GM23338 (cell line): Measurements from ENCODE around the gene RAP2B. TPM values are rescaled to one million over a fixed set of nuclear protein-coding genes. Genes with fewer than 3 reads are reported as not detected.

Experiments
- ATAC-seq: fragments of 200-7000 bp; cut with Tn5 transposase; 3 replicates; pipeline ENCODE4 v1.9.1; 2020
- DNase-seq: peaks from one replicate; pipeline ENCODE4 v3.0.0-alpha.2; 2015; ENCODE audit warnings: low spot score
- H2AFZ ChIP-seq: fragments of 200-600 bp; sonication (generic); 2 replicates; pipeline ENCODE4 v1.8.0; 2016; ENCODE audit warnings: antibody characterized with exemption, mild to moderate bottlenecking, moderate library complexity
- H3F3A ChIP-seq: fragments of 200-600 bp; sonication (generic); replicated peaks from 2 replicates; pipeline ENCODE4 v1.8.0; 2017; ENCODE audit warnings: antibody characterized with exemption, mixed run types, low read depth
- H3K27ac ChIP-seq: fragments of 200-600 bp; sonication (generic); 2 replicates; pipeline ENCODE4 v1.6.1; 2016; ENCODE audit warnings: low read depth
- H3K27me3 ChIP-seq: fragments of 200-600 bp; sonication (generic); 2 replicates; pipeline ENCODE4 v1.8.0; 2016; ENCODE audit warnings: mild to moderate bottlenecking, mixed run types, moderate library complexity; ENCODE audit not compliant: insufficient read depth
- H3K36me3 ChIP-seq: fragments of 200-600 bp; sonication (generic); 2 replicates; pipeline ENCODE4 v1.8.0; 2016; ENCODE audit warnings: mild to moderate bottlenecking; ENCODE audit not compliant: insufficient read depth
- H3K4me1 ChIP-seq: fragments of 200-600 bp; sonication (generic); 2 replicates; pipeline ENCODE4 v1.8.0; 2016; ENCODE audit warnings: mild to moderate bottlenecking, moderate library complexity; ENCODE audit not compliant: insufficient read depth
- H3K4me2 ChIP-seq: fragments of 200-600 bp; sonication (generic); 2 replicates; pipeline ENCODE4 v1.7.1; 2017; ENCODE audit warnings: mixed run types
- H3K4me3 ChIP-seq: fragments of 200-600 bp; sonication (generic); 2 replicates; pipeline ENCODE4 v1.6.1; 2016; ENCODE audit warnings: mixed run types
- H3K79me2 ChIP-seq: fragments of 200-600 bp; sonication (generic); replicated peaks from 2 replicates; pipeline ENCODE4 v1.8.0; 2017; ENCODE audit warnings: mild to moderate bottlenecking; ENCODE audit not compliant: insufficient read depth
- H3K9me2 ChIP-seq: fragments of 200-600 bp; sonication (generic); 2 replicates; pipeline ENCODE4 v1.8.0; 2017; ENCODE audit not compliant: insufficient read depth
- H4K20me1 ChIP-seq: fragments of 200-600 bp; sonication (generic); replicated peaks from 2 replicates; pipeline ENCODE4 v1.8.0; 2017; ENCODE audit warnings: mild to moderate bottlenecking; ENCODE audit not compliant: insufficient read depth
- H3K27ac Mint-ChIP-seq: 2 replicates; pipeline ENCODE4 v1.8.0; 2020; ENCODE audit warnings: inconsistent platforms, mild to moderate bottlenecking, moderate library complexity, mixed read lengths
- H3K27me3 Mint-ChIP-seq: 3 replicates; pipeline ENCODE4 v1.8.0; 2022; ENCODE audit warnings: low read depth, mild to moderate bottlenecking, moderate library complexity, mixed read lengths, inconsistent platforms; ENCODE audit not compliant: insufficient read depth, poor library complexity
- H3K36me3 Mint-ChIP-seq: 3 replicates; pipeline ENCODE4 v1.8.0; 2021; ENCODE audit warnings: low read depth, mild to moderate bottlenecking, inconsistent platforms, moderate library complexity, mixed read lengths
- H3K4me1 Mint-ChIP-seq: 3 replicates; pipeline ENCODE4 v1.8.0; 2020; ENCODE audit warnings: mild to moderate bottlenecking, inconsistent platforms, mixed read lengths
- H3K4me3 Mint-ChIP-seq: 3 replicates; pipeline ENCODE4 v1.8.0; 2021; ENCODE audit warnings: moderate library complexity, mild to moderate bottlenecking, inconsistent platforms, mixed read lengths
- H3K9me3 Mint-ChIP-seq: 3 replicates; pipeline ENCODE4 v1.8.0; 2020; ENCODE audit warnings: moderate library complexity, mild to moderate bottlenecking, inconsistent platforms, mixed read lengths
- JUNB ChIP-seq: IDR thresholded peaks from one replicate; pipeline ENCODE4 v1.6.1; 2016; ENCODE audit warnings: antibody characterized with exemption; ENCODE audit not compliant: unreplicated experiment
- polyA plus RNA-seq: library from polyadenylated mRNA; unstranded; fragments of >200 nt; fragmentation: Nextera tagmentation; extraction: Ambion mirVana; gene quantifications from 2 replicates; pipeline ENCODE4 v1.2.1, GENCODE V29; 2016
- total RNA-seq: library from RNA; depleted of rRNA; stranded (reverse); fragments of >200 nt; shearing (Covaris generic); gene quantifications from 2 replicates; pipeline ENCODE4 v1.2.3, GENCODE V29; 2014
- TF ChIP-seq, protein P1 (sequence below): IDR thresholded peaks from one replicate; pipeline ENCODE4 v1.6.1; 2018; ENCODE audit warnings: antibody characterized with exemption; ENCODE audit not compliant: unreplicated experiment
- TF ChIP-seq, protein P2 (sequence below): fragments of 250-450 bp; sonication (Bioruptor Pico); IDR thresholded peaks from 2 replicates; pipeline ENCODE4 v1.5.0; 2020; ENCODE audit warnings: mild to moderate bottlenecking, moderate library complexity

The RAP2B gene
- total and polyA plus RNA-seq, 2 experiments from 2014 or later, result 22.5 to 24.0 TPM

DNA sequence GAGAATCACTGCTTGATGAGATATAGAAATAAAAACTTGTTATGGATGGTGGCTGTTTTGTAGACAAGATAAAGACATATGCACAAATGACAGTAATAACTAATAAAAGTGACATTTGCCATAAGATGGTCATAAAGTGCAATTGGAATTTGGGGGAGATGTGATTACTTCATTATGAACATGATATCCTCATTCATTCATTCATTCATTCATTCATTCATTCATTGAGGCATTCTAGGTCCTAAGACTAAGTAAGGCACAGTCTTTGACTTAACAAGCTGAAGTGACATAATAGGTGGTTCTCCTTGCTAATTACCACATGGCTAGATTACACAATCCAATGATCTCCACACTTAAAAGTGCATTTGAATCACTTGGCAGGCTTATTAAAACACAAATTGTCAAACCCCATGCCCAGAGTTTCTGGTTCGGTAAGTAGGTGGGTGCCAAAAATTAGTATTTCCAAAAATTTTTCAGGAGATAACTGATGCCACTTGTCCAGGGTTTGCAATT lies 18.9 kb downstream of the RAP2B start:
- Histone ChIP-seq H3K79me2 (no peaks in the 10 kb centered on the region), H3K4me1 (no peaks in the 10 kb centered on the region), H3K4me2 (no peak overlapping the region), H3K27ac (no peak overlapping the region), H3K4me3 (no peak overlapping the region), H4K20me1 (no peaks in the 10 kb centered on the region; the same call in 1 of the 2 replicates), H3F3A (no peaks in the 10 kb centered on the region), H2AFZ (no peak overlapping the region), H3K36me3 (no peaks in the 10 kb centered on the region), H3K27me3 (no peaks in the 10 kb centered on the region), H3K9me2 (no peaks in the 10 kb centered on the region)
- H3K27me3 Mint-ChIP-seq, result peaks cover 3% of the 10 kb centered on the region
- peaks cover 7% of the 10 kb centered on the region; the same call in 1 of the 3 replicates for H3K9me3 Mint-ChIP-seq
- DNase-seq, result no peak
- H3K36me3 Mint-ChIP-seq, result peaks cover 10% of the 10 kb centered on the region; the same call in 2 of the 3 replicates
- no peak overlapping the region for H3K4me3 Mint-ChIP-seq
- H3K27ac Mint-ChIP-seq, result no peak overlapping the region
- no peak for ATAC-seq
- H3K4me1 Mint-ChIP-seq, result no peaks in the 10 kb centered on the region
- TF ChIP-seq, protein P1, sequence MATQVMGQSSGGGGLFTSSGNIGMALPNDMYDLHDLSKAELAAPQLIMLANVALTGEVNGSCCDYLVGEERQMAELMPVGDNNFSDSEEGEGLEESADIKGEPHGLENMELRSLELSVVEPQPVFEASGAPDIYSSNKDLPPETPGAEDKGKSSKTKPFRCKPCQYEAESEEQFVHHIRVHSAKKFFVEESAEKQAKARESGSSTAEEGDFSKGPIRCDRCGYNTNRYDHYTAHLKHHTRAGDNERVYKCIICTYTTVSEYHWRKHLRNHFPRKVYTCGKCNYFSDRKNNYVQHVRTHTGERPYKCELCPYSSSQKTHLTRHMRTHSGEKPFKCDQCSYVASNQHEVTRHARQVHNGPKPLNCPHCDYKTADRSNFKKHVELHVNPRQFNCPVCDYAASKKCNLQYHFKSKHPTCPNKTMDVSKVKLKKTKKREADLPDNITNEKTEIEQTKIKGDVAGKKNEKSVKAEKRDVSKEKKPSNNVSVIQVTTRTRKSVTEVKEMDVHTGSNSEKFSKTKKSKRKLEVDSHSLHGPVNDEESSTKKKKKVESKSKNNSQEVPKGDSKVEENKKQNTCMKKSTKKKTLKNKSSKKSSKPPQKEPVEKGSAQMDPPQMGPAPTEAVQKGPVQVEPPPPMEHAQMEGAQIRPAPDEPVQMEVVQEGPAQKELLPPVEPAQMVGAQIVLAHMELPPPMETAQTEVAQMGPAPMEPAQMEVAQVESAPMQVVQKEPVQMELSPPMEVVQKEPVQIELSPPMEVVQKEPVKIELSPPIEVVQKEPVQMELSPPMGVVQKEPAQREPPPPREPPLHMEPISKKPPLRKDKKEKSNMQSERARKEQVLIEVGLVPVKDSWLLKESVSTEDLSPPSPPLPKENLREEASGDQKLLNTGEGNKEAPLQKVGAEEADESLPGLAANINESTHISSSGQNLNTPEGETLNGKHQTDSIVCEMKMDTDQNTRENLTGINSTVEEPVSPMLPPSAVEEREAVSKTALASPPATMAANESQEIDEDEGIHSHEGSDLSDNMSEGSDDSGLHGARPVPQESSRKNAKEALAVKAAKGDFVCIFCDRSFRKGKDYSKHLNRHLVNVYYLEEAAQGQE, result no peak
- TF ChIP-seq, protein P2, sequence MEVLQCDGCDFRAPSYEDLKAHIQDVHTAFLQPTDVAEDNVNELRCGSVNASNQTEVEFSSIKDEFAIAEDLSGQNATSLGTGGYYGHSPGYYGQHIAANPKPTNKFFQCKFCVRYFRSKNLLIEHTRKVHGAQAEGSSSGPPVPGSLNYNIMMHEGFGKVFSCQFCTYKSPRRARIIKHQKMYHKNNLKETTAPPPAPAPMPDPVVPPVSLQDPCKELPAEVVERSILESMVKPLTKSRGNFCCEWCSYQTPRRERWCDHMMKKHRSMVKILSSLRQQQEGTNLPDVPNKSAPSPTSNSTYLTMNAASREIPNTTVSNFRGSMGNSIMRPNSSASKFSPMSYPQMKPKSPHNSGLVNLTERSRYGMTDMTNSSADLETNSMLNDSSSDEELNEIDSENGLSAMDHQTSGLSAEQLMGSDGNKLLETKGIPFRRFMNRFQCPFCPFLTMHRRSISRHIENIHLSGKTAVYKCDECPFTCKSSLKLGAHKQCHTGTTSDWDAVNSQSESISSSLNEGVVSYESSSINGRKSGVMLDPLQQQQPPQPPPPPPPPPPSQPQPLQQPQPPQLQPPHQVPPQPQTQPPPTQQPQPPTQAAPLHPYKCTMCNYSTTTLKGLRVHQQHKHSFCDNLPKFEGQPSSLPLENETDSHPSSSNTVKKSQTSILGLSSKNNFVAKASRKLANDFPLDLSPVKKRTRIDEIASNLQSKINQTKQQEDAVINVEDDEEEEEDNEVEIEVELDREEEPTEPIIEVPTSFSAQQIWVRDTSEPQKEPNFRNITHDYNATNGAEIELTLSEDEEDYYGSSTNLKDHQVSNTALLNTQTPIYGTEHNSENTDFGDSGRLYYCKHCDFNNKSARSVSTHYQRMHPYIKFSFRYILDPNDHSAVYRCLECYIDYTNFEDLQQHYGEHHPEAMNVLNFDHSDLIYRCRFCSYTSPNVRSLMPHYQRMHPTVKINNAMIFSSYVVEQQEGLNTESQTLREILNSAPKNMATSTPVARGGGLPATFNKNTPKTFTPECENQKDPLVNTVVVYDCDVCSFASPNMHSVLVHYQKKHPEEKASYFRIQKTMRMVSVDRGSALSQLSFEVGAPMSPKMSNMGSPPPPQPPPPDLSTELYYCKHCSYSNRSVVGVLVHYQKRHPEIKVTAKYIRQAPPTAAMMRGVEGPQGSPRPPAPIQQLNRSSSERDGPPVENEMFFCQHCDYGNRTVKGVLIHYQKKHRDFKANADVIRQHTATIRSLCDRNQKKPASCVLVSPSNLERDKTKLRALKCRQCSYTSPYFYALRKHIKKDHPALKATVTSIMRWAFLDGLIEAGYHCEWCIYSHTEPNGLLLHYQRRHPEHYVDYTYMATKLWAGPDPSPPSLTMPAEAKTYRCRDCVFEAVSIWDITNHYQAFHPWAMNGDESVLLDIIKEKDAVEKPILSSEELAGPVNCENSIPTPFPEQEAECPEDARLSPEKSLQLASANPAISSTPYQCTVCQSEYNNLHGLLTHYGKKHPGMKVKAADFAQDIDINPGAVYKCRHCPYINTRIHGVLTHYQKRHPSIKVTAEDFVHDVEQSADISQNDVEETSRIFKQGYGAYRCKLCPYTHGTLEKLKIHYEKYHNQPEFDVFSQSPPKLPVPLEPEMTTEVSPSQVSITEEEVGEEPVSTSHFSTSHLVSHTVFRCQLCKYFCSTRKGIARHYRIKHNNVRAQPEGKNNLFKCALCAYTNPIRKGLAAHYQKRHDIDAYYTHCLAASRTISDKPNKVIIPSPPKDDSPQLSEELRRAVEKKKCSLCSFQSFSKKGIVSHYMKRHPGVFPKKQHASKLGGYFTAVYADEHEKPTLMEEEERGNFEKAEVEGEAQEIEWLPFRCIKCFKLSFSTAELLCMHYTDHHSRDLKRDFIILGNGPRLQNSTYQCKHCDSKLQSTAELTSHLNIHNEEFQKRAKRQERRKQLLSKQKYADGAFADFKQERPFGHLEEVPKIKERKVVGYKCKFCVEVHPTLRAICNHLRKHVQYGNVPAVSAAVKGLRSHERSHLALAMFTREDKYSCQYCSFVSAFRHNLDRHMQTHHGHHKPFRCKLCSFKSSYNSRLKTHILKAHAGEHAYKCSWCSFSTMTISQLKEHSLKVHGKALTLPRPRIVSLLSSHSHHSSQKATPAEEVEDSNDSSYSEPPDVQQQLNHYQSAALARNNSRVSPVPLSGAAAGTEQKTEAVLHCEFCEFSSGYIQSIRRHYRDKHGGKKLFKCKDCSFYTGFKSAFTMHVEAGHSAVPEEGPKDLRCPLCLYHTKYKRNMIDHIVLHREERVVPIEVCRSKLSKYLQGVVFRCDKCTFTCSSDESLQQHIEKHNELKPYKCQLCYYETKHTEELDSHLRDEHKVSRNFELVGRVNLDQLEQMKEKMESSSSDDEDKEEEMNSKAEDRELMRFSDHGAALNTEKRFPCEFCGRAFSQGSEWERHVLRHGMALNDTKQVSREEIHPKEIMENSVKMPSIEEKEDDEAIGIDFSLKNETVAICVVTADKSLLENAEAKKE (CRISPR knock-in tag), result no peak
- no peak for TF ChIP-seq JUNB
